Smooth muscle cell (in vitro differentiated cells): ENCODE measurements around the gene CNTLN. TPM values are rescaled to one million over a fixed set of nuclear protein-coding genes. Genes with fewer than 3 reads are reported as not detected.
"Not testable (repeated sequence)": the region's sequence is repeated elsewhere in the genome, so short reads cannot be mapped to it uniquely, and the experiment has no call there.

Source experiments
- DNase-seq: peaks from one replicate; lab custom pipeline; 2025; ENCODE audit not compliant: unreplicated experiment; lab: John Stamatoyannopoulos, UW
- H2AFZ ChIP-seq: fragments of 200-600 bp; sonication (generic); 2 replicates; pipeline ENCODE4 v1.6.0; 2016; ENCODE audit warnings: antibody characterized with exemption, low read depth, mild to moderate bottlenecking
- H3F3A ChIP-seq: fragments of 200-600 bp; sonication (generic); 2 replicates; pipeline ENCODE4 v1.6.0; 2017; ENCODE audit warnings: antibody characterized with exemption, low read depth
- H3K27ac ChIP-seq: fragments of 200-600 bp; sonication (generic); 2 replicates; pipeline ENCODE4 v1.5.1; 2016; ENCODE audit warnings: low read depth, mild to moderate bottlenecking
- H3K27me3 ChIP-seq: fragments of 200-600 bp; sonication (generic); 2 replicates; pipeline ENCODE4 v1.6.1; 2016; ENCODE audit warnings: low read depth, mild to moderate bottlenecking
- H3K36me3 ChIP-seq: fragments of 200-600 bp; sonication (generic); 2 replicates; pipeline ENCODE4 v1.5.1; 2016; ENCODE audit warnings: low read depth
- H3K4me1 ChIP-seq: fragments of 200-600 bp; sonication (generic); 2 replicates; pipeline ENCODE4 v1.5.1; 2016; ENCODE audit warnings: low read depth
- H3K4me2 ChIP-seq: fragments of 200-600 bp; sonication (generic); 2 replicates; pipeline ENCODE4 v1.6.0; 2016; ENCODE audit warnings: mild to moderate bottlenecking
- H3K4me3 ChIP-seq: fragments of 200-600 bp; sonication (generic); 2 replicates; pipeline ENCODE4 v1.5.1; 2016; ENCODE audit warnings: mild to moderate bottlenecking
- H3K79me2 ChIP-seq: fragments of 200-600 bp; sonication (generic); 2 replicates; pipeline ENCODE4 v1.6.0; 2016; ENCODE audit warnings: low read depth, mild to moderate bottlenecking
- H3K9ac ChIP-seq: fragments of 200-600 bp; sonication (generic); 2 replicates; pipeline ENCODE4 v1.6.0; 2016; ENCODE audit warnings: low read depth
- H3K9me3 ChIP-seq: fragments of 200-600 bp; sonication (generic); replicated peaks from 2 replicates; pipeline ENCODE4 v1.5.1; 2016; ENCODE audit warnings: low read depth
- H4K20me1 ChIP-seq: fragments of 200-600 bp; sonication (generic); 2 replicates; pipeline ENCODE4 v1.6.0; 2016; ENCODE audit warnings: low read depth
- WGBS: methylation state at CpG from one replicate; pipeline ENCODE4 v1.1.7; 2016; ENCODE audit warnings: low lambda C conversion rate; 5-methylcytosine and 5-hydroxymethylcytosine counted together
- polyA plus RNA-seq: library from polyadenylated mRNA; unstranded; fragments of >200 nt; fragmentation: Nextera tagmentation; extraction: Ambion mirVana; gene quantifications from 2 replicates; pipeline ENCODE4 v1.2.1, GENCODE V29; 2016
- total RNA-seq: library from RNA; depleted of rRNA; stranded (reverse); fragments of >200 nt; gene quantifications from 2 replicates; pipeline ENCODE4 v1.2.3, GENCODE V29; 2014
- TF ChIP-seq, protein P1 (sequence below): fragments of 200-600 bp; sonication (generic); IDR thresholded peaks from 2 replicates; pipeline ENCODE4 v1.5.1; 2017; ENCODE audit warnings: borderline replicate concordance, mild to moderate bottlenecking, antibody characterized with exemption; ENCODE audit not compliant: insufficient read depth, poor library complexity, severe bottlenecking

The CNTLN gene
- total and polyA plus RNA-seq, 2 experiments from 2014 or later: 5.7 to 9.0 TPM

- Histone ChIP-seq H3K9me3 (peaks cover 10% of the 10 kb centered on the region), H4K20me1 (no peaks in the 10 kb centered on the region), H3K27me3 (no peaks in the 10 kb centered on the region), H3K79me2 (peaks cover 6% of the 10 kb centered on the region), H3K4me2 (no peak overlapping the region), H3F3A (no peaks in the 10 kb centered on the region), H3K4me3 (no peak overlapping the region), H2AFZ (no peak overlapping the region), H3K4me1 (no peaks in the 10 kb centered on the region), H3K36me3 (peaks cover 3% of the 10 kb centered on the region), H3K9ac (no peak overlapping the region), H3K27ac (no peak overlapping the region)
- TF ChIP-seq, protein P1, sequence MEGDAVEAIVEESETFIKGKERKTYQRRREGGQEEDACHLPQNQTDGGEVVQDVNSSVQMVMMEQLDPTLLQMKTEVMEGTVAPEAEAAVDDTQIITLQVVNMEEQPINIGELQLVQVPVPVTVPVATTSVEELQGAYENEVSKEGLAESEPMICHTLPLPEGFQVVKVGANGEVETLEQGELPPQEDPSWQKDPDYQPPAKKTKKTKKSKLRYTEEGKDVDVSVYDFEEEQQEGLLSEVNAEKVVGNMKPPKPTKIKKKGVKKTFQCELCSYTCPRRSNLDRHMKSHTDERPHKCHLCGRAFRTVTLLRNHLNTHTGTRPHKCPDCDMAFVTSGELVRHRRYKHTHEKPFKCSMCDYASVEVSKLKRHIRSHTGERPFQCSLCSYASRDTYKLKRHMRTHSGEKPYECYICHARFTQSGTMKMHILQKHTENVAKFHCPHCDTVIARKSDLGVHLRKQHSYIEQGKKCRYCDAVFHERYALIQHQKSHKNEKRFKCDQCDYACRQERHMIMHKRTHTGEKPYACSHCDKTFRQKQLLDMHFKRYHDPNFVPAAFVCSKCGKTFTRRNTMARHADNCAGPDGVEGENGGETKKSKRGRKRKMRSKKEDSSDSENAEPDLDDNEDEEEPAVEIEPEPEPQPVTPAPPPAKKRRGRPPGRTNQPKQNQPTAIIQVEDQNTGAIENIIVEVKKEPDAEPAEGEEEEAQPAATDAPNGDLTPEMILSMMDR: no peak
- no peak for DNase-seq
Observed at GRCh38 chr9:17251100-17251499, 116.3 kb downstream of the CNTLN start.

DNA sequence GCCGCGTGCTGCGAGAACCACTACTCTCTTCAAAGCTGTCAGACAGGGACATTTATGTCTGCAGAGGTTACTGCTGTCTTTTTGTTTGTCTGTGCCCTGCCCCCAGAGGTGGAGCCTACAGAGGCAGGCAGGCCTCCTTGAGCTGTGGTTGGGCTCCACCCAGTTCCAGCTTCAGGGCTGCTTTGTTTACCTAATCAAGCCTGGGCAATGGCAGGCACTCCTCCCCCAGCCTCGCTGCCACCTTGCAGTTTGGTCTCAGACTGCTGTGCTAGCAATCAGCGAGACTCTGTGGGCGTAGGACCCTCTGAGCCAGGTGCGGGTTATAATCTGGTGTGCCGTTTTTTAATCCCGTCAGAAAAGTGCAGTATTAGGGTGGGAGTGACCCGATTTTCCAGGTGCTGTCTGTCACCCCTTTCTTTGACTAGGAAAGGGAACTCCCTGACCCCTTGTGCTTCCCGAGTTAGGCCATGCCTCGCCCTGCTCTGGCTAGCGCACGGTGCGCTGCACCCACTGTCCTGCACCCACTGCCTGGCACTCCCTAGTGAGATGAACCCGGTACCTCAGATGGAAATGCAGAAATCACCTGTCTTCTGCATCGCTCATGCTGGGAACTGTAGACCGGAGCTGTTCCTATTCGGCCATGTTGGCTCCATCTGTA, 133.8 kb downstream of the CNTLN start:
- H3F3A ChIP-seq, H3K79me2 ChIP-seq, H3K27me3 ChIP-seq, H3K4me1 ChIP-seq, H3K9me3 ChIP-seq, H3K27ac ChIP-seq, H3K9ac ChIP-seq, H3K36me3 ChIP-seq, DNase-seq, H4K20me1 ChIP-seq, H2AFZ ChIP-seq: not testable (repeated sequence)
- H3K4me2 ChIP-seq: peak overlapping the region; percentile 40
- peak overlapping the region; percentile 28 for H3K4me3 ChIP-seq
- WGBS: 50% methylated on average over 19 of the region's 19 CpGs

DNA sequence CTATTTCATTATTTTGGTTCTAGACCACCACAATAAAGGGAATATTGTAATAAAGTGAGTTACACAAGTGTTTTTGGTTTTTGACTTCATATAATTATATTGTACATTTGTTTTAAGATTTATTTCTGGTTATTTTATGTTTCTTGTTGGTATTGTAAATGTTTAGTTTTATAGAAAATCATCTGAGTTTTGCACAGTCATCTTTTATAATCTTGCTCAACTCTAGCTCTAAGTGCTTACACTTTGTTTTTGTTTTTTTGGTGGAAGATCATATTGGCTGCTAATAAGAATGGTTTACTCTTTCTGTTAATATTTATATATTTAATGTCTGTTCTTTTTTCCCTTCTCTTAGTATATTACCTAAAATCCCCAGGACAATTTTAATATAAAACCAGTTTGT, 135.0 kb downstream of the CNTLN start:
- Histone ChIP-seq H3K9ac (no peak overlapping the region), H3K4me2 (no peak overlapping the region), H3K36me3 (no peaks in the 10 kb centered on the region), H4K20me1 (no peaks in the 10 kb centered on the region), H3K79me2 (no peaks in the 10 kb centered on the region), H3F3A (no peaks in the 10 kb centered on the region), H3K27ac (no peak overlapping the region), H3K4me1 (no peaks in the 10 kb centered on the region), H3K4me3 (no peak overlapping the region), H2AFZ (no peak overlapping the region), H3K9me3 (no peaks in the 10 kb centered on the region), H3K27me3 (no peaks in the 10 kb centered on the region)
- DNase-seq: no peak
- TF ChIP-seq, protein P1: no peak

GRCh38 chr9:17272536-17272935, 137.7 kb downstream of the CNTLN start:
- Histone ChIP-seq H3K27ac (no peak overlapping the region), H3K4me2 (no peak overlapping the region), H3K36me3 (no peaks in the 10 kb centered on the region)

More at GRCh38 chr9:17272536-17272935, 137.7 kb downstream of the CNTLN start:
- no peak overlapping the region for H3K4me3 ChIP-seq
- no peaks in the 10 kb centered on the region for H3K4me1 ChIP-seq
- TF ChIP-seq, protein P1: no peak
- H3K9me3 ChIP-seq: no peaks in the 10 kb centered on the region
- DNase-seq: no peak
- H4K20me1 ChIP-seq: no peaks in the 10 kb centered on the region
- H3F3A ChIP-seq: no peaks in the 10 kb centered on the region
- no peak overlapping the region for H3K9ac ChIP-seq
- no peak overlapping the region for H2AFZ ChIP-seq
- no peaks in the 10 kb centered on the region for H3K79me2 ChIP-seq
- H3K27me3 ChIP-seq: no peaks in the 10 kb centered on the region
